Smooth muscle cell (in vitro differentiated cells): ENCODE measurements around the gene RHBDF2. TPM values are rescaled to one million over a fixed set of nuclear protein-coding genes. Genes with fewer than 3 reads are reported as not detected.

Experiments used
- DNase-seq: peaks from one replicate; lab custom pipeline; 2025; ENCODE audit not compliant: unreplicated experiment; lab: John Stamatoyannopoulos, UW
- H2AFZ ChIP-seq: fragments of 200-600 bp; sonication (generic); 2 replicates; pipeline ENCODE4 v1.6.0; 2016; ENCODE audit warnings: antibody characterized with exemption, low read depth, mild to moderate bottlenecking
- H3F3A ChIP-seq: fragments of 200-600 bp; sonication (generic); 2 replicates; pipeline ENCODE4 v1.6.0; 2017; ENCODE audit warnings: antibody characterized with exemption, low read depth
- H3K27ac ChIP-seq: fragments of 200-600 bp; sonication (generic); 2 replicates; pipeline ENCODE4 v1.5.1; 2016; ENCODE audit warnings: low read depth, mild to moderate bottlenecking
- H3K27me3 ChIP-seq: fragments of 200-600 bp; sonication (generic); 2 replicates; pipeline ENCODE4 v1.6.1; 2016; ENCODE audit warnings: low read depth, mild to moderate bottlenecking
- H3K36me3 ChIP-seq: fragments of 200-600 bp; sonication (generic); 2 replicates; pipeline ENCODE4 v1.5.1; 2016; ENCODE audit warnings: low read depth
- H3K4me1 ChIP-seq: fragments of 200-600 bp; sonication (generic); 2 replicates; pipeline ENCODE4 v1.5.1; 2016; ENCODE audit warnings: low read depth
- H3K4me2 ChIP-seq: fragments of 200-600 bp; sonication (generic); 2 replicates; pipeline ENCODE4 v1.6.0; 2016; ENCODE audit warnings: mild to moderate bottlenecking
- H3K4me3 ChIP-seq: fragments of 200-600 bp; sonication (generic); 2 replicates; pipeline ENCODE4 v1.5.1; 2016; ENCODE audit warnings: mild to moderate bottlenecking
- H3K79me2 ChIP-seq: fragments of 200-600 bp; sonication (generic); 2 replicates; pipeline ENCODE4 v1.6.0; 2016; ENCODE audit warnings: low read depth, mild to moderate bottlenecking
- H3K9ac ChIP-seq: fragments of 200-600 bp; sonication (generic); 2 replicates; pipeline ENCODE4 v1.6.0; 2016; ENCODE audit warnings: low read depth
- H3K9me3 ChIP-seq: fragments of 200-600 bp; sonication (generic); replicated peaks from 2 replicates; pipeline ENCODE4 v1.5.1; 2016; ENCODE audit warnings: low read depth
- H4K20me1 ChIP-seq: fragments of 200-600 bp; sonication (generic); 2 replicates; pipeline ENCODE4 v1.6.0; 2016; ENCODE audit warnings: low read depth
- CTCF ChIP-seq: fragments of 200-600 bp; sonication (generic); IDR thresholded peaks from 2 replicates; pipeline ENCODE4 v1.5.1; 2017; ENCODE audit warnings: borderline replicate concordance, mild to moderate bottlenecking, antibody characterized with exemption; ENCODE audit not compliant: insufficient read depth, poor library complexity, severe bottlenecking
- WGBS: methylation state at CpG from one replicate; pipeline ENCODE4 v1.1.7; 2016; ENCODE audit warnings: low lambda C conversion rate; 5-methylcytosine and 5-hydroxymethylcytosine counted together
- polyA plus RNA-seq: library from polyadenylated mRNA; unstranded; fragments of >200 nt; fragmentation: Nextera tagmentation; extraction: Ambion mirVana; gene quantifications from 2 replicates; pipeline ENCODE4 v1.2.1, GENCODE V29; 2016
- total RNA-seq: library from RNA; depleted of rRNA; stranded (reverse); fragments of >200 nt; gene quantifications from 2 replicates; pipeline ENCODE4 v1.2.3, GENCODE V29; 2014

Gene RHBDF2
- total and polyA plus RNA-seq, 2 experiments from 2014 or later: 12.2 to 20.5 TPM

- Histone ChIP-seq H3K4me2 (no peak overlapping the region), H2AFZ (no peak overlapping the region), H3K4me3 (no peak overlapping the region), H3K4me1 (peaks cover 16% of the 10 kb centered on the region), H3K27me3 (peaks cover 9% of the 10 kb centered on the region), H3K9ac (no peak overlapping the region), H4K20me1 (peaks cover 4% of the 10 kb centered on the region), H3F3A (no peaks in the 10 kb centered on the region), H3K79me2 (no peaks in the 10 kb centered on the region), H3K27ac (no peak overlapping the region), H3K9me3 (no peaks in the 10 kb centered on the region), H3K36me3 (no peaks in the 10 kb centered on the region)
- DNase-seq: no peak
- no peak for TF ChIP-seq CTCF
- 91% methylated on average over 8 of the region's 8 CpGs for WGBS
Observed at GRCh38 chr17:76502341-76503211, 1.4 kb upstream of the RHBDF2 start.

DNA sequence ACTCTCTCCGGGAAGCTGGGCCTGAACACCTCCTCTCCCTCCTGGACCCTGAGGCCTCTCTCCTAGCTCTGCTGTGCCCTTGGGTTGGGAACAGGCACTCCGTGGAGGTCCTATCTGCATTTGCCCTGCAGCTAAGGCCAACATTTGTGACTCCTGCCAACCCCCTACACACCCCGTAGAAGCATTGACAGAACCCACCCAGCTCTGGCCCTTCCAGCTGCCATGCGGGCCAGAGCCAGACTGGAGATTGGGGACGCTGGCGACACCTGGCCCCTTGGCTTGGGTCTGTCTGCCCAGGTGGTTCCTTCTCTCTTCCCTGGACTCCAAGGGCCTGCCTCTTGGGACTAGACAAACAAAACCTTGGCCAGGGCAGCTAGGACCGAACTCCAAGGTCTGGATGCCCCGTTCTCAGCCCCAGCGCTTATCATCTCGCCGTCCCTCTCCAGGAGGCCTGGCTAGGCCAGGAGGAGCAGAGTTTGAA is 644 bp upstream of the RHBDF2 start:
- no peaks in the 10 kb centered on the region for H3F3A ChIP-seq
- peaks cover 2% of the 10 kb centered on the region for H3K27me3 ChIP-seq
- H3K79me2 ChIP-seq: no peaks in the 10 kb centered on the region
- TF ChIP-seq CTCF: no peak
- peak overlapping the region; percentile 67 for H3K4me3 ChIP-seq
- H3K4me1 ChIP-seq: peaks cover 16% of the 10 kb centered on the region
- H2AFZ ChIP-seq: peak overlapping the region; percentile 26
- H3K9me3 ChIP-seq: no peaks in the 10 kb centered on the region
- no peak overlapping the region for H3K9ac ChIP-seq
- no peak for DNase-seq
- WGBS: 76% methylated on average over 11 of the region's 11 CpGs
- H3K36me3 ChIP-seq: no peaks in the 10 kb centered on the region
- H3K27ac ChIP-seq: no peak overlapping the region
- H3K4me2 ChIP-seq: peak overlapping the region; percentile 94
- H4K20me1 ChIP-seq: peaks cover 4% of the 10 kb centered on the region

- Histone ChIP-seq H2AFZ (peak overlapping the region; percentile 26), H3K36me3 (no peaks in the 10 kb centered on the region), H3K9me3 (no peaks in the 10 kb centered on the region), H3K9ac (peak overlapping the region; percentile 33), H3F3A (no peaks in the 10 kb centered on the region), H3K4me2 (peak overlapping the region; percentile 94), H4K20me1 (peaks cover 10% of the 10 kb centered on the region), H3K27ac (no peak overlapping the region), H3K79me2 (no peaks in the 10 kb centered on the region), H3K27me3 (no peaks in the 10 kb centered on the region), H3K4me3 (peak overlapping the region; percentile 67), H3K4me1 (peaks cover 16% of the 10 kb centered on the region)
- DNase-seq: no peak
- 6% methylated on average over 10 of the region's 10 CpGs for WGBS
- no peak for TF ChIP-seq CTCF
Observed at GRCh38 chr17:76500747-76501017, 541 bp downstream of the RHBDF2 start.
